ENCODE measurements around the gene DUS3L. TPM values are rescaled to one million over a fixed set of nuclear protein-coding genes. Genes with fewer than 3 reads are reported as not detected.
"Not testable (repeated sequence)": the region's sequence is repeated elsewhere in the genome, so short reads cannot be mapped to it uniquely, and the experiment has no call there.

The DUS3L gene
- total RNA-seq, 1 donor from 2014 or later = 85.9 TPM

- Mint-ChIP-seq H3K4me1 (ENCODE audit: low read depth) (peaks cover 5% of the 10 kb centered on the region), H3K4me3 (no peak overlapping the region), H3K9me3 (no peaks in the 10 kb centered on the region), H3K36me3 (ENCODE audit: low read depth) (peaks cover 26% of the 10 kb centered on the region), H3K27ac (no peak overlapping the region), H3K27me3 (ENCODE audit: insufficient read depth) (no peaks in the 10 kb centered on the region)
- DNase-seq (ENCODE audit: low spot score) = no peak
- intact Hi-C loops (cut with micrococcal nuclease) = no loop called here
Observed at GRCh38 chr19:5786593-5787408, 4.2 kb downstream of the DUS3L start.

- no peak overlapping the region for H3K27ac Mint-ChIP-seq
- H3K4me3 Mint-ChIP-seq = no peak overlapping the region
- no peak for DNase-seq (ENCODE audit: low spot score)
- intact Hi-C loops (cut with micrococcal nuclease) = no loop called here
- H3K36me3 Mint-ChIP-seq (ENCODE audit: low read depth) = peaks cover 25% of the 10 kb centered on the region
- peaks cover 5% of the 10 kb centered on the region for H3K4me1 Mint-ChIP-seq (ENCODE audit: low read depth)
- H3K9me3 Mint-ChIP-seq = no peaks in the 10 kb centered on the region
- no peaks in the 10 kb centered on the region for H3K27me3 Mint-ChIP-seq (ENCODE audit: insufficient read depth)
Observed at GRCh38 chr19:5785423-5785822, 5.5 kb downstream of the DUS3L start.

GRCh38 chr19:5784581-5785147 lies 6.3 kb downstream of the DUS3L start, which contains the start of gene PRR22:
Gene PRR22, minus strand, starts transcription at chr19:5784746. Its CDS starts 86 bp downstream, at chr19:5784660.
- DNase-seq (ENCODE audit: low spot score) = no peak
- H3K36me3 Mint-ChIP-seq (ENCODE audit: low read depth) = peaks cover 21% of the 10 kb centered on the region
- no peak within 1 kb of the TSS for H3K27ac Mint-ChIP-seq
- H3K27me3 Mint-ChIP-seq (ENCODE audit: insufficient read depth) = no peaks in the 10 kb centered on the region
- intact Hi-C loops (cut with micrococcal nuclease) = no loop called here
- no peak within 1 kb of the TSS for H3K4me3 Mint-ChIP-seq
- H3K9me3 Mint-ChIP-seq = no peaks in the 10 kb centered on the region
- H3K4me1 Mint-ChIP-seq (ENCODE audit: low read depth) = no peaks in the 10 kb centered on the region

GRCh38 chr19:5782945-5783919 lies 7.7 kb downstream of the DUS3L start:
- intact Hi-C loops (cut with micrococcal nuclease) = no loop called here
- H3K36me3 Mint-ChIP-seq (ENCODE audit: low read depth) = peaks cover 14% of the 10 kb centered on the region
- DNase-seq (ENCODE audit: low spot score) = no peak
- H3K4me1 Mint-ChIP-seq (ENCODE audit: low read depth) = no peaks in the 10 kb centered on the region
- no peaks in the 10 kb centered on the region for H3K9me3 Mint-ChIP-seq
- H3K27ac Mint-ChIP-seq = no peak overlapping the region
- H3K4me3 Mint-ChIP-seq = no peak overlapping the region
- H3K27me3 Mint-ChIP-seq (ENCODE audit: insufficient read depth) = no peaks in the 10 kb centered on the region

GRCh38 chr19:5782322-5782721 lies 8.6 kb downstream of the DUS3L start:
- no peak for DNase-seq (ENCODE audit: low spot score)
- no peak overlapping the region for H3K4me3 Mint-ChIP-seq
- no peak overlapping the region for H3K27ac Mint-ChIP-seq
- H3K4me1 Mint-ChIP-seq (ENCODE audit: low read depth) = no peaks in the 10 kb centered on the region
- no peaks in the 10 kb centered on the region for H3K9me3 Mint-ChIP-seq
- H3K36me3 Mint-ChIP-seq (ENCODE audit: low read depth) = peaks cover 11% of the 10 kb centered on the region
- intact Hi-C loops (cut with micrococcal nuclease) = no loop called here
- no peaks in the 10 kb centered on the region for H3K27me3 Mint-ChIP-seq (ENCODE audit: insufficient read depth)

GRCh38 chr19:5780916-5781315 lies 10.0 kb downstream of the DUS3L start:
- H3K4me3 Mint-ChIP-seq; H3K27ac Mint-ChIP-seq; H3K9me3 Mint-ChIP-seq; H3K4me1 Mint-ChIP-seq (ENCODE audit: low read depth); DNase-seq (ENCODE audit: low spot score); H3K36me3 Mint-ChIP-seq (ENCODE audit: low read depth); H3K27me3 Mint-ChIP-seq (ENCODE audit: insufficient read depth); intact Hi-C loops (cut with micrococcal nuclease): not testable (repeated sequence)

- intact Hi-C loops (cut with micrococcal nuclease) = no loop called here
- Mint-ChIP-seq H3K27me3 (ENCODE audit: insufficient read depth) (no peaks in the 10 kb centered on the region), H3K4me1 (ENCODE audit: low read depth) (no peaks in the 10 kb centered on the region), H3K27ac (no peak overlapping the region), H3K9me3 (no peaks in the 10 kb centered on the region), H3K4me3 (no peak overlapping the region), H3K36me3 (ENCODE audit: low read depth) (no peaks in the 10 kb centered on the region)
- no peak for DNase-seq (ENCODE audit: low spot score)
Observed at GRCh38 chr19:5778402-5778801, 12.6 kb downstream of the DUS3L start.

- no peaks in the 10 kb centered on the region for H3K9me3 Mint-ChIP-seq
Observed at GRCh38 chr19:5775668-5776309, 15.2 kb downstream of the DUS3L start.

GRCh38 chr19:5774921-5775320 lies 16.0 kb downstream of the DUS3L start:
- intact Hi-C loops (cut with micrococcal nuclease) = no loop called here
- H3K27ac Mint-ChIP-seq = no peak overlapping the region
- H3K36me3 Mint-ChIP-seq (ENCODE audit: low read depth) = no peaks in the 10 kb centered on the region

More at GRCh38 chr19:5775668-5776309, 15.2 kb downstream of the DUS3L start:
- DNase-seq (ENCODE audit: low spot score) = no peak
- no peaks in the 10 kb centered on the region for H3K27me3 Mint-ChIP-seq (ENCODE audit: insufficient read depth)
- no peaks in the 10 kb centered on the region for H3K4me1 Mint-ChIP-seq (ENCODE audit: low read depth)
- H3K36me3 Mint-ChIP-seq (ENCODE audit: low read depth) = no peaks in the 10 kb centered on the region
- no peak overlapping the region for H3K4me3 Mint-ChIP-seq
- intact Hi-C loops (cut with micrococcal nuclease) = no loop called here
- H3K27ac Mint-ChIP-seq = no peak overlapping the region

GRCh38 chr19:5773276-5773675 lies 17.7 kb downstream of the DUS3L start:
- no peaks in the 10 kb centered on the region for H3K27me3 Mint-ChIP-seq (ENCODE audit: insufficient read depth)
- DNase-seq (ENCODE audit: low spot score) = no peak
- H3K36me3 Mint-ChIP-seq (ENCODE audit: low read depth) = no peaks in the 10 kb centered on the region
- H3K4me3 Mint-ChIP-seq = no peak overlapping the region
- no peak overlapping the region for H3K27ac Mint-ChIP-seq
- H3K4me1 Mint-ChIP-seq (ENCODE audit: low read depth) = no peaks in the 10 kb centered on the region
- intact Hi-C loops (cut with micrococcal nuclease) = no loop called here
- H3K9me3 Mint-ChIP-seq = no peaks in the 10 kb centered on the region

More at GRCh38 chr19:5774921-5775320, 16.0 kb downstream of the DUS3L start:
- DNase-seq (ENCODE audit: low spot score) = no peak
- Mint-ChIP-seq H3K9me3 (no peaks in the 10 kb centered on the region), H3K4me1 (ENCODE audit: low read depth) (no peaks in the 10 kb centered on the region), H3K4me3 (no peak overlapping the region), H3K27me3 (ENCODE audit: insufficient read depth) (no peaks in the 10 kb centered on the region)

GRCh38 chr19:5772416-5772815 lies 18.5 kb downstream of the DUS3L start:
- Mint-ChIP-seq H3K9me3 (no peaks in the 10 kb centered on the region), H3K4me3 (no peak overlapping the region), H3K4me1 (ENCODE audit: low read depth) (no peaks in the 10 kb centered on the region), H3K27ac (no peak overlapping the region), H3K27me3 (ENCODE audit: insufficient read depth) (no peaks in the 10 kb centered on the region), H3K36me3 (ENCODE audit: low read depth) (no peaks in the 10 kb centered on the region)
- intact Hi-C loops (cut with micrococcal nuclease) = no loop called here
- no peak for DNase-seq (ENCODE audit: low spot score)

- Mint-ChIP-seq H3K4me3 (no peak overlapping the region), H3K4me1 (ENCODE audit: low read depth) (no peaks in the 10 kb centered on the region), H3K27ac (no peak overlapping the region), H3K36me3 (ENCODE audit: low read depth) (no peaks in the 10 kb centered on the region), H3K27me3 (ENCODE audit: insufficient read depth) (no peaks in the 10 kb centered on the region), H3K9me3 (no peaks in the 10 kb centered on the region)
- intact Hi-C loops (cut with micrococcal nuclease) = no loop called here
- DNase-seq (ENCODE audit: low spot score) = no peak
Observed at GRCh38 chr19:5767949-5768348, 23.0 kb downstream of the DUS3L start.
